Ureter (tissue), 1 donor: Measurements from ENCODE around the gene WNT1. TPM values are rescaled to one million over a fixed set of nuclear protein-coding genes. Genes with fewer than 3 reads are reported as not detected.
A peak's percentile ranks its signal among the peaks of the same experiment; 100 is the strongest.

Source experiments
- DNase-seq: peaks from one replicate; pipeline ENCODE4 v3.0.0-alpha.2; 2020; ENCODE audit warnings: low spot score
- total RNA-seq: library from RNA; stranded (reverse); gene quantifications from one replicate; pipeline ENCODE4 v1.2.4, GENCODE V29; 2023
- donor health status: DM: yes; HTN: yes; CAD: no.

The WNT1 gene
- total RNA-seq, 1 donor from 2014 or later = not detected

DNA sequence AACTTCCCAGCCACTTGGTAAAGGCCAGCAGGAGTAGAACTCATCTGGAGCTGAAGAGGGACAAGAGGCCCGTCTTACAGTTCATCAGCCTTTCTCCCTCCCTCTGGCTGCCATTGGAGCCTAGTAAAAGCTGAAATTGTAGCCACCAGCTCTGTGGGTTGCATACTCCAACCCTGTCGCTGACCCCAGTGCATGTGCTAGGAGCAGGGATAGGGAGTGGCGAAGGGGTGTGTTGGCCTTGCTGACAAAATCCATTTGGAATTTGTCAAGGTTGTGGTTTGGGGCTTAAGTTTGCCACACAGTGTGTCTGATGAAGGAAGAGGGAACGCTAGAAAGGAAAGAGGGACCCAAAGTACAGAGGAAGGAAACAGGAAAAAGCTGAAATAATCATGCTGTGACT is 16.8 kb upstream of the WNT1 start:
- DNase-seq = no peak

DNA sequence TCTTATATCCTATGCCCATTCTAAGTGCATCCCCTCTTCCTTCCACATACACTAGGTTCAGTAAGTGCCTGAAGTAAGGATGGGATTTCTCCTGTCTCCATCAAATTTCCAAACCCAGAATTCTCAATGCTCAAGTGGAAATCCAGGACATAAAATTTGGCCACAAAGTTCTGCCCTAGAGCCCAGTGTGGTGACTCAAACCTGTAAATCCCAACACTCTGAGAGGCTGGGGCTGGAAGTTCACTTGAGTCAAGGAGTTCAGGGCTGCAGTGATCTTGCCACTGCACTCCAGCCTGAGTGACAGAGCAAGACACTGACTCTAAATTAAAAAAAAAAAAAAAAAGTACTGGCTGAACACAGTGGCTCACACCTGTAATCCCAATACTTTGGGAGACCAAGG is 16.3 kb upstream of the WNT1 start:
- no peak for DNase-seq

DNA sequence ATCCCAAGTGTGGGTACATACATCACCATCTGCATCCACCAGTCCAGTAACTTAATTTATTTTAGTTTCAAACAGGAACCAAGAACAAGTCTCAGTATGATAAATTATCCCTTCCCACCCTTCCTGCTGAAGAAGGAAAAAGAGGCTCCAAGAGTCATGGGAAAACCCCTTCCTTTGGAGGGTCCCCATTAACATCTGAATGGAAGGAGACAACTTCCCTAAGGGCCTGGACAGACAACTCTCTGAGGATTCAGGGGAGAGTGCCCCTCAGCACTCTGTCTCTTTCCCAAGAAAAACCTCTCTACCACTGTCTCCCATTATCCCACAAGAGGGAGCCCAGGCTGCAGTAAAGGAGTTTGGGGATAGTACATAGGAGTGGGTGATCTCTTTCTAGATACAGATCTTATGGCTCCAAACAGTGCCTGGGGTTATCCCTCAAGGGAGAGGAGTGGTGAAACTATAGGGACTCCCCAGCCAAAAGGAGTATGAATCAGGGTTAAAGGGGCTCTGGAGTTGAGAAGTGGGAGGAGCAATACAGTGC is 12.8 kb upstream of the WNT1 start:
- no peak for DNase-seq

DNA sequence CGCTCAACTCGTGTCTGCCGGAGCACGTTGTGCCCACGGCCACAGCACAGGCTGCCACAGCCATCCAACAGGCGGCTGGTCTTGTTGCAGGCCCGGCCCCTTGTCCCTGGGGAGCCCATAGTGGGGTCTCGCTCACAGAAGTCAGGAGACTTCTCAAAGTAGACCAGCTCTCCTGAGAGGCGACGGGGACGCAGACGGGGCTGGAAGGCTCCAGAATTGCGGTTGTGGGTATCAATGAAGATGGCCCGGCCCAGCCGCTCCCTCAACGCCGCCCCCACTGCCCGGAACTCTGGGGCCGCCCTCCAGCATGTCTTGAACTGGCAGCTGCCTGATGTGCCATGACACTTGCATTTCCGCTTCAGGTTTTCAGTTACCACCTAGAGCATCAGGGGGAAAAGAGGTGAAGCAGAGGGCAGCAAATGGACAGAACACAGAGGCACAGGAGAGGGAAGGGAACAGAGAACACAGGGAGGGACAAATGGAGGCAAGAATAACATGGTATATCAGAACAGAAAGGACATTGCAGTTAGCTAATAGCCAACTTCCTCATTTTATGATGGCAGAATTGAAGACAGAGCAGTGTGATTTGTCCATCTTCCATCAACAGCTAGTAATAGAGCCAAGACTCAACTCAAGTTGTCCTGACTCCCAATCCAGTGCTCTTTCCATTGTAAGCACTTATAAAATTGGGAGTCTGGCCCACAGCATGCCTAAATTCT is 11.8 kb upstream of the WNT1 start:
- no peak for DNase-seq

DNA sequence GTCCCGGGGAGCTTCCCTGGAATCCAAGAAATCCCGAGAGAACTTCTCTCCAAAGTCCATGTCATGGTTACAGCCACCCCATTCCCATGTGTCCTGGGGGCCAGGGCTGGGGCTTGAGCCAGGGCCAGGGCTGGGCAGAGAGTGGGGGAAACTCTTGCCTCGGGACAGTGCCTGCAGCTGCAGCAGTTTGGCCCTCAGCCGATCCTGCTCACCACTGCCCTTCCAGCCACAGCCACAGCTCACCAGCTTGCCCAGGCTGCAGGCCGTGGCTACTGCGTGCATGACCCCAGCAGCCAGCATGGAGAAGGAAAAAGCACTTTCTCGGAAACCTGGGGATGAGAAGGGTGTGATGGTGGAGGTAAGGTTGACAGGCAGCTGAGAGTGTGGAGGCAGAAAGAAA is 10.1 kb upstream of the WNT1 start:
- DNase-seq = no peak

DNA sequence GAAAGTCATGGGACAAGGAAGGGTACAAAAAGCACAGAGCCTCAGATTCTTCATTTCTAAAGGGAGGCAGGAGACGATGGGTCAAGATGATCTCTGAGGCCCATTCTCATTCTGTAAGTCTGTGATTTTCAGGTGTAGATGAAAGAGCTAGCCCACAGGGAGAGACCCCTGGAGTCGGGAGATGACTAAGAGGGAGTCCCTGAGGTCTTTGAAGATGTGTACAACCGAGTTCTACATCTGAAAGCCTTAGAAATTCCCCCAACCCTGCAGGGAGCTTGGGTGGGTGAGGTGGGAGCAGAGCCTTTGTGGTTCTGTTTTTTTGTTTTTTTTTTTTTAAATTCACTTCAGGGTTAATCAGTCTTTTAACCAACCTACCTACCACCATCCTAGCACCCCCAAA is 9.7 kb upstream of the WNT1 start:
- DNase-seq = no peak

DNA sequence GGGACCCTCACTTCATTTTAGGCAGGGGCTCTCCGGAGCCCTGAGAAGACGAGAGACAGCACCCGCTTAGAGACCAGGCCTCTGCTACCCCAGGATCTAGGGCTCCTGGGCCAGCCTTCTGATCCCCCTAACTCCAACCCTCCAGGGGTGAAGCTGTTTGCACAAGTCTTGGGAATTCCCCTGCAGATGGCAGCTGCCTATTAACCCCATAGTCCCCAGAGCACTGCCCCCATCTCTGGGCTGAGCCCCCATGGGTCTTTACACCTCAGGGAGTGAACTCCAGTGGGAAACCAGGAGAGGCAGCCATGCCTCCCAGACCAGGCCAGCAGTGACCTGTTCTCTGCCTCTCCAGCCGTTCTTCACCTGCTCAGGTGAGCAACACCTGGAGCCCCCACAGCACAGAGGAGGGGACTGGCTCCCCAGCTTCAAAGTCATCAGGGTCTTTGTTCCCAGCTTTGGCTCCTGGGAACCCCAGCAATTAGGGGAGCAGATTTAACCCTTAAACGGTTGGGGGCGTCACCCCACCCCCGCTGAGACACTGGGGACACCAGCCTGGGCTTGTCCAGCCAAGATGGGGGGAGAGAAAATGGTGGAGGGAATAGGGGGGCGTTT is 8.9 kb upstream of the WNT1 start:
- no peak for DNase-seq

DNA sequence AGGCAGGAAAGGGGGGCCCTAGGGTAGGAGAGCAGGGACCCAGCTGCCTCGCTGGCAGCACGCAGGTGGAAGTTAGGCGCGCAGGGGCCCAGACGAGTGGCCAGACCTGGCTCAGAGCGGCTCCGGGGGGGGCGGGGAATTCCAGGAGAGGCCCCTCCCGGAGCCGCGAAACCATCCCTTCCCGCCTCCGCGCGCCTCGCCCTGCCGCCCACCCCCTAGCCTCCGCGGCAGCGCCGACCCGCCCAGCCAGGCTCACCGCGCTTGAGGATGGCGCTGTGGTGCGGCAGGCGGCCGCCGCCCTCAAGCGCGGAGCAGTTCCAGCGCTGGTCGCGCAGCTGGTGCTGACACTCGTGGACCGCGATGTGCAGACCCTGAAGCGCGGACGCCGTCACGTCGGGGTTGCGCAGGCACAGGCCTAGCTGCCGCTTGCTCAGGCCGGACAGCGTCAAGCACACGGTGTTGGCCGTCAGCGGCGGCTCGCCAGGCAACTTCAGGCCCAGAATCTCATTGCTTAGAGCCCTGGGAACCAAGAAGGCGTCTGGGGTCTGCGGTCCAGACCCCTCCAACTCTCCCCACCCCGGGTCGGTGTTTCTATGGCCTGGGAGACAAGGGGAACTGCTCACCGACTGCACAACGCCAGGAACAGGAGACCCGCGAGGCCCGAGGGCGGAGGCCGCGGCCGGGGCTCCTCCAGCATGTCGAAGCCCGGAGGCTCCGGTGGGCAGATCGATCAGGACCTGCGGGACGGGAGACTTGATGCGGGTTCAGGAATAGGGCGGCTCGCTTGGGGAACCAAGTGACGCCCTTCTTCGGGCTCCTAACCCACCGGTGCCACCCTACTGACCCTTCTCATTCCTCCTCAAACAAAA is 8.1 kb upstream of the WNT1 start:
- DNase-seq = no peak

DNA sequence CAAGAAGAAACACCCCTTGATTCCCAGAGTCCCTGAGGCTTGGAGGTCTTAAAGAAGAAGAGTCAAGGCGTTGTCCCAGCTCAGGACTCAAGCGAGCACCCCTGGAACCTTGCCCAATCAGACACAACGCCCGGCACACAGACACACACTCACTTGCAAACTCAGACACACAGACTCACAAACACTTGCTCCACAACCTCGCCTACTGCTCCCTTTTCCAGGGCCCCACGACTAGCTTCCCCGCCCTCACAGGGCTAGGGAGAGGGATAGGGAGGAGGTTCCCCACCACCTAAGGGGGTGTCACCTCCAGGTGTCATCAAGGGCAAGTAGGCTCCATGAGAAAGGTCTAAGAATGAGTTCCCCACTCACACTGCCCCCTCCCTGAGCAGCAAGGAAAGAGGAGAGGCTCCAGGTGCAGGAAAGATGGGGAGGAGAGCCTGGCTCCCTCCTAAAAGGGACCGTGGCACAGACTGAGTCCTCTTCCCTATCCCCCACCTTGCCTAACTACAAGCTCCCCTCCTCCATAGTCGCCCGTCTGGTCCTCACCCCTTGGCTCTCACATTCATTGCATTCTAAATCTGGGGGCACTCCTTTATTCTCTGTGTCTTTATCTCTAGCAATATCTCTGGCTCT is 7.3 kb upstream of the WNT1 start:
- DNase-seq = no peak

DNA sequence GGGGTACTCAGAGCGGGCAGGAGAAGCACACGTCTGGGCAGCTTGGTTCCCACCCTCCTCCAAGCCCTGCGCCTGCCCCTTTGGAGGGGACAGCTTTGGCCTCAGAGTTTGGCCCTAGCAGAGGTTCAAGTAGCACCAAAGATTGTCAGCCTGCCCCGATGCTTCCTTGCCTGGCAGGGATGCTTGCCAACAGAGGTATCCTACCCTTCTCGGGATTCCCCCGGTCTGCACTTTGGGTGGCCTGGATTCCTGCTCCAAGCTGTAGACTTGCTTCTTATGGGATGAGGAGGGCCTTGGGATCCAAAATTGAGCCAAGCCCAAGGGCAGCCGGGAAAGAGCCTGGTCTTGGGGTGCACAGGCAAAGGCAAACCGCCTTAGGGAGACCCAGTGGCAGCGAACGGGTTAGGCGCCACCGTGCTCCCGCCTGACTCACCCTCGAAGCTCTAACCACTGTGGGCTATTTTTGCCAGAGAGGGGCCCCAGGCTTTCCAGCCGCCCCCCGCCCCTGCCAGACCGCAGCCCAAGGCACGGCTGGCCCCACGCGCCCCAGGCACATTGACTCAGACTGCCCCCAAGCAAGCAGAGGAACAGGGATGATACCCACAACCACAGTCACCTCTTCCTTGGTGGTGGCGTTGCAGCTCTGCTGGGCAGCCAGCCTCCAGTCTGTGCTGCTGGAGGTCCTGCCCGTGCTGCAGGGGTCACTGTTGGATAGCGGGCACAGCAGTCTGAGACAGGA is 5.7 kb upstream of the WNT1 start:
- no peak for DNase-seq

DNA sequence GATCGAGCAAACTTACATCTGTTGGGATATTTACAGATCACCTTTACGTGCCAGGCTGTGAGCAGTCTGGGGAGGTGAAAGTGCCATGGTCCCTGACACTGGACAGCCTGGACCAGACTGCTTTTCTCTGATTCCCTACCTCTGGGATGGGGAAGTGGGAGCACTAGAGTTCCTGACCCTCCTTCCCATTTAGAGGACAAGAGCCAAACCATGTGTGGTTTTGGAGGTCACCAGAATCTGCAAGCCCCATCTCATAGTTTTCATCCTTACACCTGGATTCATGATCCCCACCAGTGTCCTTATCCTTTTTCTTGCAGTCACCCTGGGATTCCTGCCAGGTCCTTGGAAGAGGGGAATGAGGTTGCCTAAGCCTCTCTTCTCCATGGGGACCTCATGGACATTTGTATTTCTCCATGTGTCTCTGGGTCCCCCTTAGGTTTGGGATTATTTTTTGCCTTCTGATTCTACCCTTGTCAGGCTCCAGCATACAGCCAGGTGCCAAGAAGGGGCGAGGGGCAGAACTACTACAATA is 5.1 kb upstream of the WNT1 start:
- DNase-seq = no peak

DNA sequence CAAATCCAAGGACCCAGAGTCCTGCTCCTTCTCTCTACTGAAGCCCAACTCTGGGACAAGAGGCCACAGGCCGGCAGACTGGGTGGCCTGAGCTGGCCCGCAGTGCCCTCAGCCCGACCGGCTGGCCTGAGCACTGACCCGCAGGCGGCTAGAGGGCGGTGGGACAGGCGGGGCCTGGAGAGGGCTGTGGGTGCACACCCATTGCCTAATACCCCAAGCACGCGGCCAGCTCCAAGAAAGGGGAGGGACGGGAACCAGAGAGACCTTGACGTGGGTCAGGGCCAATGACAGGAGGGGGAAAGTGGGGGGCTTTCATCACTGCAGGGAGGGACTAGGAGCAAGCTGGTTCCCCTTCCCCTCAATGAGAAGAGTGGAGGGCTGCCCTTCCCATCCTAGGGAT is 4.6 kb upstream of the WNT1 start:
- DNase-seq = peak; percentile 53

DNA sequence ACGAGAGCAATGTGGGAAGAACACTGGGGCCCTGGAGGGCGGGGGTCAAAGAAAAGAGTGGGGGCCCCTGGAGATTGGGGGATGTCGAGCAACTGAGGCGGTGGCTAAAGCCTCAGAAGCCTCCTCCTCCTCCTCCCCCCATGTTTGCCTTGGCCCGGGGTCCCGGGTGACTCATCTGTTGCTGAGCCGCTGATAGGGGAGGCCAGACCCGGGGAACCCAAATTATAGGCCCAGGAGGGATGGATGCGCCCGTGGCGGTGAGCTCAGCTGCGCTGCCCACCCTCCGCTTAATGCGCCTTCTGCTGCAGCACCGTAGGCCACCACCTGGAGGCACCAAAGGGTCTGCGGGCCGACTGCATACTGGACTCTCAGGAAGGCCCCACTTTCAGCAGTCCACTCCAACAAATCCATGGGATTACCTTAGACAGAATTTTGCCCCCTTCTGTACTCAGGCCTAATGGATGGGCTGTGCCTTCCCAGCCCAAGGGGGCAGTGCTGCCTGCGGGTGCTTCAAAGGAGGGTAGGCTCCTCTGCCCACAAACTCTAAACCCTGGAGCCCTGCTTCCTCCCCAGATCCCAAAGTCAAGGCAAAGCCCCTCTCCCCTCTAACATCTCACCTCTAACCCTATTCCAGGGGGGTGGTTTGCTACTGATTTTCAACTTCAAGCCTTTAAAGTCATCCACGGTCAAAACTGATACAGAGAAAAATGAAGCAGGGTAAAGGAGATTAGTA is 4.0 kb upstream of the WNT1 start:
- peak; percentile 70 for DNase-seq

DNA sequence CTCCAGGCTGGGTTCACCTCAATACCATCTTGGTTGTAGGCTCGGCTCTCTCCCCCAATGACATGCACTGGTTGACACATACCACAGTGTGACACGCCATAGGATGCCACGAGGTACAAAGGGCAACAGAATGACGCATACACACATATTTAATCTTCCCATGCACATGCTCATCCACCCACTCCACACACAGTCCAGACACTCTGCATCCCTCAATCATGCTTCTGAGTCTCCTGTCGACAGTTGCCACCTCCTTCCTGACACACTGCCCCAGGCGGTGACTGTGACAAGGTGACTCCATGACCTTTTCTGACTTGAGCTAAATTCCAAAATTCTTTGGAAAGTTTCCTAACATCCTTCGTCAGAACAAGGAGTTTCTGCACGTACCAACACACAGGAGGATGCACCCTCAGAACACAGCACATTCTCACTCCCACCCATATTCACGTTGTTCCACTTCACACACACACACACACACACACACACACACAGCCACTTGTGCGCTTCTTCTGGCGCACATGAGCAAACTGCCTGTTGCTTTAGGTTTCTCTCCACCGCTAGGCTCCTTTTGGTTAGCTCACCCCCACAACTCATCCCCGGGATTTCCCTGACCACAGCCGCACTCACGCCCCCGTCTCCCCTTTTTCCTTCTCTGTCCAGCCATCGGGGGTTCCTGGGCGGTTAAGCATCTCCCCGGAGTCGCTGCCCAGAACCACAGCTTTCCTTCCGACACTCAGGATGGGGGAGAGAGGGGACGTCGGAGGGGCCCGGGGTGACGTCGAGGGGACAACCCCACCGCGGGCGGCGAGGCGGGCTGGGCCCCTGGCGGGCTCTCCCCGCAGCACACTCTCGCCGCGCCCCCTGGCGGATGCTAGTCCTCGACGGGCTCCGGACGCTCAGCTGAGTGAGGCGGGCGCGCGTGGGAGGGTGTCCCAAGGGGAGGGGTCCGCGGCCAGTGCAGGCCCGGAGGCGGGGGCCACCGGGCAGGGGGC is 536 bp upstream of the WNT1 start:
- no peak for DNase-seq

DNA sequence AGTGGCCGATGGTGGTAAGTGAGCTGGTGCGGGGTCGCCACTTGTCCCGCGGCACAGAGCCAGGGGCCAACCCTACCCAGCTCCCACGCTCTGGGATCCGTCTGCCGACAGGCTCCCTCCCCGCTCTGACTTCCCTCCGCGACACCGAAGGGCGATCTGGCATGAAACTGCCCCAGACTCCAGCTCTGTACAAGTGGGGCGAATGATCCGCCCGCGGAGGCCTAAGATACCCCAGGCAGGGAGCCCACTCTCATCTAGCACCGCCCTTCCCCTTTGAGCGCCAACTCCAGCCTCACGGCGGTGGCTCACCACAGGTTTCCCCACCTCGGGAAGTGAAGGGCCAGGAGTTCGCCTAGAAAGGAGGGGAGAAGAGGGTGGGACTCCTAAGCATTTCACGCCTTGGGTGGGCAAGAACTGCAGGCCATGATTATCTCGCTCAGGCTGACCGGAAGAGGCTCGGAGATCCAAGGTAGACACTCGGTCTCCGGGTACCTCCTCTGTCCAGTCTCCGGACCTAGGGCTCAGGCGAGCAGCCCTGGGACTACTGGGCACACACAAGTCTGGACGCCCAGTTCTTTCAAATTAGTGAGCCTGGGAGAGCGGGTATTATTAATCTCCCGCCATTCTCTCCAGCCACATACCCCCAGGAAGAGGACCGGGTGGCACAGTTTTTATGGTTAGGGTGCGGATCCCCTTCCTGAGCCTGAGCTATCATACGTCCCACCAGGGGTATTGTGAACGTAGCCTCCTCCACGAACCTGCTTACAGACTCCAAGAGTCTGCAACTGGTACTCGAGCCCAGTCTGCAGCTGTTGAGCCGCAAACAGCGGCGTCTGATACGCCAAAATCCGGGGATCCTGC is 849 bp downstream of the WNT1 start:
- no peak for DNase-seq

DNA sequence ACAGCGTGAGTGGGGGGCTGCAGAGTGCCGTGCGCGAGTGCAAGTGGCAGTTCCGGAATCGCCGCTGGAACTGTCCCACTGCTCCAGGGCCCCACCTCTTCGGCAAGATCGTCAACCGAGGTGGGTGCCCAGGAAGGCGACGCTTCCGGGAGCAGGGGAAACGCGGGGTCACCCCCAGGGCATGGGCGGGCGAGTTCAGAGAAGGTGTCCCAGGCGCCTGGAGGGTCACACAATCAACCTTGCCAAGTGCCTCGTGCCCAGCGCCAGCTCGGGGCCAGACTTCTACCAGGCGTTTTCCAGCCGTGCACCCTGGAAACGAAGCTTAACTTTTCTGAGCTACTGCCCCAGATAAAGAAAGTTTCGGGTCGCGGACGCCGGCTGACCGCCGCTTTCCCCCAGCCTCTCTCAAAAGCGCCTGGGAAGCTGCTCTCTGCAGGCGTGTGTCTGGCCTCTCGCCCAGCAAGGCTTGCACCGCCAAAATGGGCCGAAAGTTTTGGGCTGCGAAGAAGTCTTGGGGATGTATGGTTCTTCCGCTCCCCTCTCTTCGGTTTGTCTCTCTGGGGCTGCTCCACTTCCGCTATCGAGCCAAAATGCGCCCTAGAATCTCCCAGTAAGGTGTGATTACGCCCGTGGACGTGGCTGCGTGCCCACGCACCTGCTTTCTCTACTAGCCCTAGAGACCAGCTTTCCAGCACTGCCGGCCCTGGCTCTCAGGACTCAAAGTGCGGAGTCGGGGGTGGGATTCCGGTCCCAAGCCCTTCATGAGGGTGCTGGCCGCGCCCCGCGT is 1.7 kb downstream of the WNT1 start:
- DNase-seq = no peak

DNA sequence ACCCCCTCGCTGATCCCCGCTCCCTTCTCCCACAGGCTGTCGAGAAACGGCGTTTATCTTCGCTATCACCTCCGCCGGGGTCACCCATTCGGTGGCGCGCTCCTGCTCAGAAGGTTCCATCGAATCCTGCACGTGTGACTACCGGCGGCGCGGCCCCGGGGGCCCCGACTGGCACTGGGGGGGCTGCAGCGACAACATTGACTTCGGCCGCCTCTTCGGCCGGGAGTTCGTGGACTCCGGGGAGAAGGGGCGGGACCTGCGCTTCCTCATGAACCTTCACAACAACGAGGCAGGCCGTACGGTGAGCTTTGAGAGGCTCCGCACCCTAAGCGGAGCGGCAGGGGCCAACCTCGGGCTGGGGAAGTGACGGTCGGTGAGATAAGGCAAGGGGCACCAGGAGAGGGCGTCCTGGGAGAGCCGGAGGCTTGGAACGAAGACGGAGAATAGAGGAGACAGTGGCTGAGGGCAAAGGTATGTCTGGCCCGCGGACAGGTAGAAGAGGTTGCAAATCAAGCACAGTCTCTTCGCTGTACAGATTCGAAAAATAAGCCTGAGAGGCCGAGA is 2.3 kb downstream of the WNT1 start:
- no peak for DNase-seq
